Endothelial cell of umbilical vein (primary cell): ENCODE results near the gene ANKS6.

Source experiments
- EZH2 ChIP-seq: IDR thresholded peaks from 2 replicates; pipeline ENCODE4 v1.6.1; 2012; ENCODE audit warnings: borderline replicate concordance, low read depth, mild to moderate bottlenecking, moderate library complexity, low read length, inconsistent platforms; ENCODE audit not compliant: severe bottlenecking
- POLR2A ChIP-seq: IDR thresholded peaks from 2 replicates; pipeline ENCODE4 v1.6.1; 2012; ENCODE audit warnings: low read depth, mild to moderate bottlenecking, control low read depth, low read length
- POLR2AphosphoS5 ChIP-seq: IDR thresholded peaks from 2 replicates; pipeline ENCODE4 v1.6.1; 2012; ENCODE audit warnings: low read depth, mild to moderate bottlenecking, control low read depth, low read length, moderate library complexity; ENCODE audit not compliant: insufficient read depth
- TF ChIP-seq, protein P1 (sequence below), 2 donors: IDR thresholded peaks; 1 replicate in 1 of 2; 2 replicates in 1 of 2; pipeline ENCODE4 v1.5.1; 2011; ENCODE audit warnings: low read length in 2 of 2, mild to moderate bottlenecking in 2 of 2, moderate library complexity in 2 of 2, control low read depth in 1 of 2, inconsistent platforms in 1 of 2, low read depth in 1 of 2; ENCODE audit not compliant: insufficient read depth in 1 of 2; ENCODE audit errors: extremely low read depth in 1 of 2

DNA sequence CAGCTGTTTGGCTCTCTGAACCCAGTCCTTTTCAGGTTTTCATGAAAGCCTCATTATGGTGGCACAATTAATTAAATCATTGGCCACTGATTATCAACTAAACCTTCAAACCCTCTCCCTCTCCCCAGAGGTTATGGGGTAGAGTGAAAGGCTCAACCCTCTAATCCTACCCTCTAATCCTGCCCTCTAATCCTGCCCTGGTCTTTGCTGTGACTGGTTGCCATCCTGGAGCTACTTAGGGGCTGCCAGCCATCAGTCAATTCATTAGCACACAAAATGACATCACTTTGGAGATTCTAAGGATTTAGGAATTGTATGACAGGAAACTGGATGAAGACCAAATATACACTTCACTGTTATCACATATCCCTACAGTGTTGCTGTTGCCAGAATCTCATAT, 36.1 kb downstream of the ANKS6 start:
- TF ChIP-seq, protein P1, sequence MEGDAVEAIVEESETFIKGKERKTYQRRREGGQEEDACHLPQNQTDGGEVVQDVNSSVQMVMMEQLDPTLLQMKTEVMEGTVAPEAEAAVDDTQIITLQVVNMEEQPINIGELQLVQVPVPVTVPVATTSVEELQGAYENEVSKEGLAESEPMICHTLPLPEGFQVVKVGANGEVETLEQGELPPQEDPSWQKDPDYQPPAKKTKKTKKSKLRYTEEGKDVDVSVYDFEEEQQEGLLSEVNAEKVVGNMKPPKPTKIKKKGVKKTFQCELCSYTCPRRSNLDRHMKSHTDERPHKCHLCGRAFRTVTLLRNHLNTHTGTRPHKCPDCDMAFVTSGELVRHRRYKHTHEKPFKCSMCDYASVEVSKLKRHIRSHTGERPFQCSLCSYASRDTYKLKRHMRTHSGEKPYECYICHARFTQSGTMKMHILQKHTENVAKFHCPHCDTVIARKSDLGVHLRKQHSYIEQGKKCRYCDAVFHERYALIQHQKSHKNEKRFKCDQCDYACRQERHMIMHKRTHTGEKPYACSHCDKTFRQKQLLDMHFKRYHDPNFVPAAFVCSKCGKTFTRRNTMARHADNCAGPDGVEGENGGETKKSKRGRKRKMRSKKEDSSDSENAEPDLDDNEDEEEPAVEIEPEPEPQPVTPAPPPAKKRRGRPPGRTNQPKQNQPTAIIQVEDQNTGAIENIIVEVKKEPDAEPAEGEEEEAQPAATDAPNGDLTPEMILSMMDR (IDR thresholded peaks at IDR 0.05; ENCODE audit: extremely low read depth in 1 of 2, insufficient read depth in 1 of 2, low read depth in 1 of 2, low read length in 2 of 2) = no peak
- TF ChIP-seq EZH2 (no peak), POLR2A (no peak), POLR2AphosphoS5 (no peak)
